Measurements from ENCODE around the gene RABGAP1.

The RABGAP1 gene

DNA sequence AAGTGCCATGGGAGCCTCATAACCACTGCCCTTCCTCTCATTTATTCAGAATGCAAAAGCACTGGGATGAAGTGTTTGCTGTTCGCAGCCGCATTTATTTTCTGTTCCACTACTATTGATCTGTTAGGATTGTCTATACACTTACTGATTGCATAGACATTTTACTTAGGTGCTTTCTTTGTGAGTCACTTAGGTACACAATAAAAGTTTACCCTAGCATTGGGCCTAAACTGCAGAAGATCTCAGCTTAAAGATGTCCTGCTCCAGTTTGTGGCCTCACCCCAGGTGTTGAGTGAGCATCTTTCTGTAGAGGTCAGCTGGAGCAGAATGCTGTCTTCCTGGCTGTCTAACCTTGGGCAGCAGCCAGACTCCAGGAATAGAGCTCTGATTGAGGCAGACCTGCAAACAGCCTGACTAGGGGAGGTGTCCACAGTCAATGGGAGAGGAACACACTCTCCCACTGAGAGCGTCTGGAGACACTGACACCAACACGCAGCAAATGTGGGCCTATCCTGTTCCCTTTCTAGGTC is 146.6 kb downstream of the RABGAP1 start:
- DNase-seq: no peak

DNA sequence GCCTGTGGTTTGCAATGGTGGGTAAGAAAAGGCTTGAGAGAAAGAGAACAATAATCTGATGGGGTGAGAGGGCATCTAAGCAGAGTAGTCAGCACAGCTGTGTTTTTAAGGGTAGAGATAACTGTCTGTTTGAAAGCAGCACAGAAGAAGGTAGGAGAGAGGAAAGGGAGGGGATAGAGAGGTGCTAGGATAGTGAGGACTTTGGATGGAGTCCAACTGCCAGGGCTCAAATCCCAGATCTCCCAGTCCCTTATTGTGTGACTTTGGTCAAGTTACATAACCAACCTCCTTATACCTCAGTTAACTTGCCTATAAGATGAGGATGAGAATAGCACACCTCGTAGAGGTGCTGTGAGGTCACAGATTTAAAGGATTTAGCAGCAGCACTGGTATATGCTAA is 148.2 kb downstream of the RABGAP1 start:
- DNase-seq: no peak

DNA sequence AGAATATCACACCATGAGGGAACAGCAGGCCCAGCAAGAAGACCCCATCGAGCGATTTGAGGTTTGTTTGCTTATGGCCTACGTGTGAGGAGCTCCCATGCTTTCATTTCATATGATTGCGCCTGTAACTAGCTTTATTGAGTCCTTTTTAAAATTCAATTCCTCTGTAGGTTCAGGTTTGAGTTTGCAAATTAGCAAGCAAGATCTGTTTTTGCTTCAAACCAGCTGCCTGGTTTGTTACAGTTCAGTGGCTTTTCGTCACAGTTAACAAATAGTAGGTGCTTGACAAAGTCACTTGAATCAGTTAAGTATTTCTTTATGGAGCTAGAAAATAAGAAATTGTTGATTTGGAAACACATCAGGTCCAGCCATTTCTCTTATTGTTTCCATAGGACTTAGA is 149.0 kb downstream of the RABGAP1 start:
- no peak for DNase-seq

DNA sequence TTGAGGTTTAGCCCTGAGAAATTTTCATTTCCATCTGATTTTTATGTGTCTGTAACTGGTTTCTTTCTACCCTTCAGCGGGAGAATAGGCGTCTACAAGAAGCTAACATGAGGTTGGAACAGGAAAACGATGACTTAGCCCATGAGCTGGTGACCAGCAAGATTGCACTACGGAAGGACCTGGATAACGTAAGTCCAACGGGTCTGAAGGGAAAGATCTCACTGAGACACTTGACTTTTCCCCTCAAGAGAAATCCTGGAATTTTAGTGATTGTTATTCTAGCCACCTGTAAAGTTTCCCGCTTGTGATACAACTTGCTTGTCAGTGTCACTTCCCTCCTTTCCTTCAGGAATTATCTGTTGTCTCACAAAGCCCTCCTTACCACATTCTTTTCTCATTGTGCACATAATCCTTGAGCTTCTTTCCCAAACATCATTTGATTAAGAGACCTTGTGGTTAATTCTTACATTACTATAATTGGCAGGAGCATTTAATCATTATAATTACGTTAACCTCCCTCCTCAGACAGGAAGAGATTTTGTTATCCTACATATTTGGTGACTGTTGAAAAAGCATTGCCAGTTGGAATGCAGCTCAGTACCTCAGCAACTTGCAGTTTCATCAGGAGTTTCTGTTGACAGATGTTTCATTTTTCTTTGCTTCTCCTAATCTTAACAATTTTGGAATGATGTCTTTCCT is 149.5 kb downstream of the RABGAP1 start:
- no peak for DNase-seq

DNA sequence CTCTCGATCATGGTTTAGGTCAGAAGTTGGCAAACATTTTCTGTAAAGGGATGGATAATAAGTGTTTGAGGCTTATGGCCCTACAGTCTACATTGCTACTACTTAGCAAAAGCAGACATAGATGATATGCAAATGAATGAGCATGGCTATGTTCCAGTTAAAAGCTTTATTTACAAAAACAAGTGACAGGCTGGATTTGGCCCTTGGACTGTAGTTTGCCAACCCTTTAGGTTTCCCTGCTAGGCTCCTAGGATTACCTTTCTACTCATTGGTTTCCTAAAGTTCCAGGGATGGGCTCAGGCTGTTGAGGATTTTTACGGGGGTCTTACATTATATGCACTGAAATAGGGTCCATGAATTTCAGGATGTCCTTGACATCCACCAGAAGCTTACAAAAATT is 150.1 kb downstream of the RABGAP1 start:
- no peak for DNase-seq

DNA sequence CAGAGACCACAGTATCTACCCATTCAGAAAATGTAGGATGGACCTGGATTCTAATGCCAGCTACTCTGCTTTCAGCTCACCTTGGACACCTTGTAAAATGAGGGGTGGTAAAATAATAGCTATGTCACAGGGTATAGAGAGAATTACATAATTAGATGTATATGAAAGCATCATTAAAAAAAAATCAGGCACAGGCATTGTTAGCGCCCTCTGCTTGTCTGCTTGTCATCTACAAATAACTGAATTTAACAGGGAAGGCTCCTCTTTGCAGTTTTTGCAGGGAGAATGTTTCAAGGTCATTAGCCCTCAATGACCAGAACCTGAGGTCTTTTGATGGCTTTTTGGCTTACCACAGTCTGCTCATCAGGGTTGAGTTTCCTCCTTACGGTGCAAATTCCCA is 150.6 kb downstream of the RABGAP1 start:
- DNase-seq: no peak

DNA sequence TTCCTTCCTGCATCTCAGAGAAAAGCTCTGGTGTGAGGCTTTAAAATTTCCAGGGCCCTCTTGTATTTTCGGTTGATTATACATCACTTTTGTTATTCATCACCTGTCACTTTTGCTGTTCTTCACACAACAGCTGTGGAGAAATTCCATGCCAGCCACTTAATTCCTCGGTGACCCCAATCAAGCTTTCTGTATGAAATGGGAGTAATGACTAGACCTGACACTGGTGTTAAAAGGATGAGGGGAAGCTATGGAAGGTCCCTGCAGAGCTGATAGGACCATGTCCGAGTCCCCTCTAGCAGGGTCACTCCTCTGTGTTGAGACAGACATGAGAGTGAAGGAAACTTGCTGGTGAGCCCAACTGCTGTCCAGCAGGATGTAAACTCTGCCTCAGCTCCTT is 152.3 kb downstream of the RABGAP1 start:
- DNase-seq: no peak

DNA sequence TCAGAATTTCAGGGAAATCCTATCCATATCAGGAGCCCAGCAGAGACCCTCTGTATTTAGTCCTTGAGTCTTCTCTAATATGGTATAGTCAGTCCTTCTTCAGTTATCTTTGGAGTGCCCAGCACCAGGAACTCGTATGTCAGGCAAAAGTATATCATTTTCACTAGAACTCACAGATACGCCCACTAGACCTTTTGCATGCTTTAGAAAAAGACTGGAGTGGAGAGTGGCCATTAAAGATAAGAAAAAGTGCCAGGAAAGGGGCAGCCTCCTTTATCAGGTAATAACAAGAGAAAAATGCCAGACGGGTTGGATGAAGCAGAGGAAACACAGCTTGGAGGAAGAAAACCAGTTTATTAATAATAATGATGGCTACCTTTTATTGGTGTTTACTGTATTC is 156.2 kb downstream of the RABGAP1 start:
- DNase-seq: no peak

DNA sequence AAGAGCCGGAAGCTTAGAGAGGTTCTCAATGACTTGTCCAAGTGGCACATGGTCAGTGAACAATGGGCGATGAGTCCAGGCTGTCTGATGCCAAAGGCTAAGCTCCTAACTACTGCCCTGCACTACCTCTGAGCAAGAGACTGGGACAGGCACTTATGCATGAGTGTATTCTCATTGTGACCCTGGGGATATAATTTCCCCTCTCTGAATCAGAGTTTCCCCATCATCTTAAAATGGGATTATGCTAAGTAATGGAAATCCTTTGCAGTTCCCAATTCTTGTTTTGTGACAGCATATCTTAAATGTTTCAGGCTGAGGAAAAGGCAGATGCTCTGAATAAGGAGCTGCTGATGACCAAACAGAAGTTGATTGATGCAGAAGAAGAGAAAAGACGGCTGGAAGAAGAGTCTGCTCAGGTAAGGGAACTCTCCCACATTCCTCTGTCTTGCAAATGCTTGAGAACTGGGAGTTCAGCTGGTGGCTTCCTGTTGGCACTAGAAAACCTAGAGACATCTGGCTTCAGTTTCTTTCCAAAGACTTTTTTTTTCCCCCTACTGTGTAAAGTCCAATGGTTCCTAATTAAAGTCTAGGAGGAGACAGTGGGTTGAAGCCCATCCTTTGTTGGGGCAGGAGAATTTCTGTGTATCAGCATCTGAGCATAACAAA is 156.7 kb downstream of the RABGAP1 start:
- no peak for DNase-seq

DNA sequence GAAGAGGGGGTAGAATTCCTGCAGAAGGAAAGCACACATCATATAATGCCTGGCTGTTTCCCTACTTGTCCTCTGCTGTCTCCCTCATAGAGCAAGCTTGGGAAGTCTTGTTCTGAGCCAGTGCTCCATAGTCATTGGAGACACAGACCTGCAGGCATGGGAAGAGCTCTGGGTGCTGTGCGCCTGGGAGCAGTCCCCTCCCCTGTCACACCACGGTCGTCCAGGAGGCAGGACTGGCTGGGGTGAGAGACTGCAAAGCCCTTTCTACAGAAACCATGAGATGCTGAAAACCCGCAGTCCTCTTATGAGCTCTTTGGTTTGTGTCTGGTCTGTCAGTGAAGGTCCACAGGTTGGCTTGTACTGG is 157.3 kb downstream of the RABGAP1 start:
- DNase-seq: no peak

DNA sequence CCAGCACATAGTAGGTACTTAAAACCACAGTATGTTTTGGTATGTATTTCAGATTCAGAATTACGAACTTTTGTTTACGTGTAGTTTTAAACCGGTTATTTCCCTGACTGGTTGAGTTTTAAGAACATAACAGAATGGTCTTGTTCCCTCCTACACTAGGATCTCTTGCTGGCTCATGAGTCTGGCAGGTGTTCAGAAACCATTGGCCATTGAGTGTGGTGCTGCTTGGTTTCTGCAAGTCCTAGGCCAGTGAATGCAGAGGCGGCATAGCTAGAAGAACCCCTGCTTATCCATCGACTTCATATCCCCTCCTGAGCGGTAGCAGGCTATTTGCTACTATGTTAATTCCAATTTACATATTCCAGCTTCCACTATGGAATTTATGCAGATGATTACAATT is 158.2 kb downstream of the RABGAP1 start:
- no peak for DNase-seq

DNA sequence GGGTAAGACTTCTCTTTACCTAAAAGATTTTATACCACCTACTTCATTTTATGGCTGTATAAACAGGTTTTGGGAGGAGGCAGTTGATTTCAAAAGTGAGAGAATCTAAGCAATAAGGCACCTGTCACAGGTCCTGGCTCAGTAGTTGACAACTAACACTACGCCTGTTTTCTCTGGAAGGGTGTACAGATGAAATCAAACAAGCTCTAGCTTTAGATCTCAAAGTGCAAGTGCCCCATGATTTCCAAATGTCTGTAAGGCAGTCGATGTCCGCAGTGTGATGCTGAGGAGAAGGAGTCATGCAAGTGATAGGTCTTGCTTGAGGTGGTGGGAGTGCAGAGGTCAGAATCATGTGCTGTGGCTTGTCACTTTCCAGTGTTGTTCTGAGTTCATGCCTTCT is 158.7 kb downstream of the RABGAP1 start:
- DNase-seq: no peak

DNA sequence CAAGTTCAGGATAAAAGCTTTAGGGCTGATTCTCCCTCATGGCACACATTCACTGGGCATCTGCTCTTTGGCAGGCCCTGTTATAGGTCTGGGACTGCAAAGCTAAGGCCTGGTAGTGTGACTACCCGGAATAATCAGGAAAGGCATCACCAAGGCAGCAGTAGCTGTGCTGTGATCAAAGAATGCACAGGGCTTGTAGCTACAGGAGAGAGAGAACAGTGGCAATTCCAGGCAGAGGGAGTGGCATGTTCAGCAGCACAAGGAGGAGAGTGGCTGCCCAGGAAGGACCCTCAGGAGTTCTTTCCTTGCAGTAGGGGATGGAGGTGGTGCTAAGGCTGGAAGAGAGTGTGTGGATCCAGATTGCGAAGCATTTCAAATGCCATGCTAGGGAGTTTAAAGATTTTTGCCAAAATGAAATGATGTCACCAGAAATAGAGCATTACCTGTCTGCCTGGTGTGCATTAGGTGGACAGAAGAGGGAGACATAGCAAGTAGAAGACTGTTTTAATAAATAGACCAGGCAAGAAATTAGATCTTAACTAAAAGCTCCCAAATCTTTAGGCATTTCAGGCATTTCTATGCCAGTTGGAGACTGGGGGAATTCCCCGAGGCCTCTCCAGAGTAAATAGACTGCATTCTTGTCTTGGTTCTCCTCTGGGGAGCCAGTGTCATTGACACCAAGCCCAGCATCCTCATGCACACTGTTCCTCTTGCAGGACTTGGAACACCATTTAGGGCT is 161.7 kb downstream of the RABGAP1 start:
- no peak for DNase-seq

DNA sequence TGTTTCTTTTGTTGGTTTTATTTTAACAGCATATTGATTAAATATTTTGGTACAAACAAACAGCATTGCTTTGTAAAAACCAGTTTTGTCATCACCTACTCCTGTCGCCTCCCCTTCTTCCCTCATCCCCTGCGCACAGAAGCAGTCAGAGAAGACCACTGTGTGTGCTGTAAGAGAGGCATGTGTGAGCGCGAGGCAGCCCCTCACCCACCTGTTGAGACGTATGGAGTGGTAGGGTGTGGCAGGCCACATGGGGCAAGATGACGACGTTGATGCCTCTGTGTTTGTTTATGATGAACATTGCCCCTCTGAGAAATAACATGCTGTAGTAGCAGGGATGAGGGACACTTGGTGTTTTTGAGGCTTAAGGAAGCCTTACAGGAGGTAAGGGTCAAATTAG is 164.0 kb downstream of the RABGAP1 start:
- DNase-seq: no peak

DNA sequence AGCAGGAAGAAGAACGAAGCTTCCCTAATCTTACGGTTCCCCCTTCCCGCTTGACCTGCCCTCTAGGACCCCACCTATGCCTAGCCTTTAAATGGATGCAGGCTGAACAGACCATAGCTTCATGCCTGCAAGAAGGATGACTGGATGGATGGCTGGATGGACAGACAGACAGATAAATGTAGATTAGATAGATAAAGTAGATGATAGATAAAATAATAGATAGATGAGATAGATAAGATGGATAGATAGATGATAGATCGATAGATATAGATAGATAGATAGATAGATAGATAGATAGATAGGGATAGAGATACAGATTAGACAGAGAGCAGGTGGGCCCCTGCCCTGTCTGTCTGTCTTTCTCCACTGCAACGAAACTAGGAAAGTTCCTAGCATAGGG is 164.7 kb downstream of the RABGAP1 start:
- DNase-seq: no peak

DNA sequence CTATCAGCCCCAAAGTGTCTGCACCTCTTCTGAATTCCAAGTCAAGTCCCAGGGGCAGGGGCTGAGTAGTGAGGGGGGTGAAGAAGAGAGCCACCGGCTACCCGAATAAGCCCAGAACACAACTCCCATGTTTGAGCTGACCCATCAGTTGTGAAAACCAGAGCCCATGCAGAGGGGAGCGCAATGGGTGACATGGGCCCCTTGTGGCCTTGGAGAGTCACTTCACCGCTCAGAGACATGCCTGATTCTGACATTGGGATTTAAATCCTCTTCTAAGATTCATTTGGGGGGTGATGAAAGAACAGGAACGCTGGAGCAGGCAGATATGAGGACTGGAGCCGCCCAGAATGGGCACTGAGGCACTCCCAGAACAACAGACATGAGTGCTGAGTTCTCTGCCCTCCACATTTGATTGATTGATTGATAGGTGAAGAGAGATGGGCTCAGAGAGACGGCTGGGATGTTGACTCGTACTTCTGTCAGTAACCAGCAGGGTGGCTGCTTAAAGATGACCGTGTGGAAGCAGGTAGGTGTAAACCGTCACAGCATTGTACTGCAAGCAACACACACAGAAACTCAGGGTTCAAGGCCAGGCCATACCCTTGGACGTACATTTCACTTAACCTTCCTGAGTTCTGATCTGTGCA is 166.9 kb downstream of the RABGAP1 start:
- DNase-seq: no peak

DNA sequence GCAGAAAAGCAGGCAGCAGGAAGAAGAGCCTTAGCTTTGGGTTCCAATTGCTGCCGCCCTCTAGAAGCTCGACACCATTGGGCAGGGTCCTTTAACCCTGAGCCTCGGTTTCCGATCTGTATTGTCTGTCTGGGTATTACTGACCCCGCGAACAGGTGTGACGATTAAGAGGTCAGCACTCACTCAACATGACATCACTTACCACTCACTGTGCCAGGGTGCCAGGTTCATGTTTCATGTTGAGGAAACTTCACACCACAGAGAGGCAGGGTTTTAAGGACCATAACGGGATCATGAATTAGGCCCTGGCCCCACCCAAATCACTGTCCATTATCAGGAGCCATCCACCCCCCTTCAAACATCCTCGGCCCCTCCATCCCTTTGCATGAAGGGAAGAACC is 168.2 kb downstream of the RABGAP1 start:
- no peak for DNase-seq

DNA sequence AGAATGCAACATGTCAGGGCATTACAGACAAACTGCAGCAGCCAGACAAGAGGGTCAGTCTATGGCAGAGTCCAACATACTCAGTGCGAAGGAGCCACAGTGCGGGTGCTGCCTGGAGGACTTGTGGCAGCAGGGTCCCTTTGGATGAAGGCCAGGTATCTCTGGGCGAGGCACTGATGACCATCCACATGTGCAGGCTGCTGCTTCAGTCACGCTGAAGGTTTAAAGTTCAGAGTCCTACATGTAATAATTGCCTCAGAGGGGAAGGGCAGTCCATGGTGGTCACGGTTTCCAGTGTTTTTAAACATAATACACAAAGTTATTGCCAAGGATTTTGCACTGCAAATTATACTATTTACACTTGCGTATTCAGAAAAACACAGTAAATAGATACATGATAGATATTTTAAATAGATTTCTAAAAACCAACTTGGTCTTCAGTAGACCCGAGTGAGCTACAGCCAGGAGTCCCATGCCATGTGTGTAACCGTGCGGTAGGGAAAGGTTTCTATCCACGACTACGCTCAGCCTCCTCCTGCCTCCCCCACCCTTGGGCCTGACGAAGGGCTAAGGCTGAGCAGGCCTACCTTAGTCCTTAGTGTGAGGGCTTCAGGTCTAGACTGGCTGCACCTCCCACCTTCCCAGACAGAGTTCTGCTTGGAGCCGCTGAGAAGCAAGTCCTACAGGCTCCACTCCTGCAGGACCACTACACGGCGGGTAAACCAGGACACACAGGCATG is 168.9 kb downstream of the RABGAP1 start:
- DNase-seq: no peak

DNA sequence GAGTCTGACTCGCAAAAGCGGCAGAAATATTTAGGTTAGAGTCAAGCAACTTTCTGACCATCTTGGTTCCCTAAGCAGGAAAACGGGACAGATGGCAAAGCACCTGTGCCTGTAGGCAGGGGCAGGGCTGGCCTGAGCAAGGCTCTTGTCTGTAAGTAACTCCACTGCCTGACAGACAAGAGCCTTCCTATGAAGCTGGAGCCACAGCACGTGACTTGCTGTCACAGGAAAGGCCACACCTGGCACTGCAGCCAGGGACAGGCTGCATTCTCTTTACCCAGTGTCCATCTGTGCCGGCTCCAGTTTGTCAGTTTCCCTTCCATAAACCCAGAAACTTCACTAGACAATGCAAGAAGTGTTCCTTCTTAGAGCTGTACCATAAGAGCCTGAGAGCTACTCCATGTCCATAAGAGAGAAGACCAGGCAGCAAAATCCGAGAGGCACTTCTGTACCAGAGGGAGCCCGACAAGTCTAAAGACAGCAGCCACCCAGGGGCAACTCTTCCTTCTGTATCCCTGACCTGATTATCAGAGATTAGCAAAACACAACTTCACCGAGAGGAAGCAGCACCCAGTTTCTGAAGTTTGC is 170.7 kb downstream of the RABGAP1 start:
- DNase-seq: peak; percentile 18 to 30

DNA sequence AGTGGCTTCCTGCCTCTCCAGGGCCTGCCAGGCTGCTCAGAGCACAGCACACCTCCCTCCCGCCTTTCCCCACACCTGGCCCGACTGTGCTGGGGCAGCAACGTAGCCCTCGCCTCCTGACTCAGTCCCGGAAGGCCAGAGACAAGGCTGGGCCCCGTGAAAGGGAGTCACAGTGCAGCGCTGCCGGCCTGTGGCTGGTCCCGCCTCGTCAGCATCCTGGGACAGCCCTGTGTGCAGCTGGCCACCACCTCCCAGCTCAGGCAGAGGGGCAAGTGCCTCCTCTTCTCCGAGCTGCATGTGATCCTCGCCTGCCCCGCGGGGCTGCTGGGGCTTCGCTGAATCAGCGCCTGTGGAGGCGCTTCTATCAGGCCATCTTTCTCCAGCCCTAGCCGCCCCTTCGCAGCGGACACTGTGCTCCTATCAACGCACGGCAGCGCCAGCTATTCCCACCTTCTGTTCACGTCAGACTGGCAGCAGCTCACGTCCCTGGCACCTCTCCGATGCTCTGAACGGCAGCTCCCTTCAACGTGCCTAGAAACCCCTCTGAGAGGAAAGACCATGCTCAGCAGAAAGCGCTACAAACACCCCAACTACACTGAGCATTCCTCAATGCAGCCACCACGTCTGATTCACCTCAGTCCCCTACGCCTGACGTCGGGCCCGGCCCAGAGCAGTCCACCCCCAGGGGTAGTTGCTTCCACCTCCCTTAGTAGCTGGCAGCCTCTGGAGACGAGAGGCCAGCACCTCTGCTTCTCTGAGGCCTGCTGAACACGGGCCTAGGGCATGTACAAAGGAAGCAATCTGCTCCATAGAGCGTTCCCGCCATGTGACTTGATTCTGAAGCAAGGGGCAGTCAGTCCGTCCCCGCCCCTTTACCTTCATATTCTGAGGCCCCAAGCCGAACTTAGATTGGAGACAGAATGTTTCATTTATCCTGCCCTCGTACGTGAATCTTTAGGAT is 171.5 kb downstream of the RABGAP1 start:
- DNase-seq: no peak

DNA sequence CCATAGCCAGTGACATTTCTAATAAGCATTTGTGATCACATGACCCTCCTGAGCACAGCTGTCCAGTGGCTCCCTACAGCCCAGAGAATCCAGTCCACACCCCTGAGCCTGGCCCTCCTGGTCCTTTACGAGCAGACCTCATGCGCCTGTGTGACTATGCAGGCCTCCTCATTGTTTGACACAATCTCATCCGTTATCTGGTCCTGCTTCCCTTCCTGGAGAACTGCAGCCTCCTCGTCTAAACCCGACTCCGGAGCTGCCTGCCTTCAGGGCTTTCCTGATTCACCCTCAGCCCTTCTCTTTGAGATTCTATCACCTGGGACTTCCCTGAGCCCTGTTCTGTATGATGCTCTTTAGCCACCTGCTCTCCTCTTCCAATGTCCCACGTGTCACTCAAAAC is 172.4 kb downstream of the RABGAP1 start:
- no peak for DNase-seq

Data from SHP77 (cell line).